Measurements from ENCODE around the gene TINAG.

The TINAG gene

DNA sequence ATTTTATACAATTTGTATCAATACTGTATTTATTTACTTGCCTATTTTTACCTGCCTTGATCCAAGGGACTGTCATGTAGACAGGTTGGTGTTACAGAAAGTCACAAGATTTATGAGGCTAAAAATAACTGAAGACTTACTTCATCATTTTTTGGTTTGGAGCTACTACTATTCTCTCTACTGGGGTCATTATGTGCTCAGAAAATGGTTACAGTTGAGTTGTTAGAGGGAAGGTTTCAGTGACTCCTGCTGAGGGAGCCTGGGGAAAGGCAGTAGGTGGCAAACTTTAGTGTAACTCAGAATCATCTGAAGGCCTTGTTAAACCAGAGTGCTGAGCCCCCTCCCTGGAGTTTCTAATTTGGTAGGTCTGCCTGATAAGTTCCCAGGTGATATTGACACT is 118.8 kb downstream of the TINAG start:
- no peak for DNase-seq (ENCODE audit: low read depth in 2 of 3, low spot score in 2 of 3)

DNA sequence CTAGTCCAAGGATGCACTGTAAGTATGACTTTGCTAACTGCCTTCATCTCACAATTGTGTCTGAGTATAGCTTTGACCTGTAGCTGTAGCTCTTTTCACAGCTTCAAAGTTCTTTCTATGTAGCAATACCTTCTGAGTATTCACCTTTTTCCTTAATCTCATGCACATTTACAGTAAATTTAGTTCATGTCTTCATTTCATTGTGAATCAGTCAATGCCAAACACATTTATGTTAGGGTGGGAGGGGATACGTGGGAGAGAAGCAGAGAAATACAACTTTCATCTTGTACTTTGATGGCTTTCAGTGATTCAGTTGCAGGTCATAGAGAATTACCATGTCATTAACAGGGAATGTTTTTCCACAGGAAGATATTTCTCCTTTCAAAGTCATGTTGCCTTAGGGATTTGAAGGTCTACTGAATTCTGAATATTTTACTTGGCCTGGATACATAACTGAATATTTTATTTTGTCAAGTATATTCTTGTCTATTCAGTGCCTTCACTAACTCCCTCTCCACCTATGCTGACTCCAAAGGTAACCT is 119.2 kb downstream of the TINAG start:
- no peak for DNase-seq (ENCODE audit: low read depth in 2 of 3, low spot score in 2 of 3)

DNA sequence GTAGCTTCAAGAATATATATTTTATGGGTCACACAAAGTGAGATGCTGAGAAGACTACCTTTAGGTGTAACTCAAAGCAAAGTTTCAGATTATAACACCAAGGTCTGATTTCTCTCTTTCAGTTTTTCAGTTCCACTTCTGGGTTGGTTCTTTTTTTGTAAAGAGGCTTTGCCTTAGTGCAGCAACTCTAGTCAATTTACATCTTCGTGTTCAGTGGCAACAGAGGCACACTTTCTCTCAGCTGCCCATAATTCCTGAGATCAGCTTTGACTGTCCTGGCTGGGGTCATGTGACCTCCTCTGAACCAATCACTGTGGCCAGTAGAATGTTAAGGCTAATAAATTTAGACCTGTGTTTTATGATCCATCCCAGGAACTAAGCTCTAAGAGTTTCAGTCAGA is 120.2 kb downstream of the TINAG start:
- DNase-seq (ENCODE audit: low read depth in 2 of 3, low spot score in 2 of 3), result no peak

DNA sequence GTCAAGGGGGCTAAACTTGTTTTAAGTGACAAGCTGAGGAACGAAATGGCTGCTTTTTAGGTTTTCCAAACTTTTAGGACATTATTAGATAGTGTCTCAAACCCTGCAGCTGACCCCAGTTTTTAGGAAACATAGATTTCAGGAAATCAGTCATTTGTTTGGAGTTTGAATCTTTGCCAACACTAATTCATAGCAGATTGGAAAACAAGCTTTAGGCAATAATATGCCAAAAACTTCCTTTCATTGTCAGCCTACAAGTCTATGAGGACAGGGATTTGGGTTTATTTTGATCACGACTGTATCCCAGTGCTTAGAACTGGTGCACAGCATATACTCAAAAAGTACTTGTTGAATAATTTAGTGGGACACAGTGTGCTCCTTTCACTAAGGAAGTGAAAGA is 123.2 kb downstream of the TINAG start:
- DNase-seq (ENCODE audit: low read depth in 2 of 3, low spot score in 2 of 3), result no peak
